Mammary epithelial cell (primary cell): ENCODE data around the gene CCDC3.

ENCODE experiments used
- EZH2 ChIP-seq: IDR thresholded peaks from 2 replicates; pipeline ENCODE4 v1.6.1; 2012; ENCODE audit warnings: low read length, inconsistent platforms, borderline replicate concordance
- TF ChIP-seq, protein P1 (sequence below), 2 donors: IDR thresholded peaks in 1 of 2; conservative IDR thresholded peaks in 1 of 2; 2 replicates each; pipeline ENCODE4 v1.5.1; 2011 to 2012; ENCODE audit warnings: inconsistent platforms in 2 of 2, low read length in 2 of 2, mild to moderate bottlenecking in 2 of 2, control low read depth in 1 of 2, low read depth in 1 of 2; ENCODE audit not compliant: insufficient read depth in 1 of 2; ENCODE audit errors: extremely low read depth in 1 of 2

DNA sequence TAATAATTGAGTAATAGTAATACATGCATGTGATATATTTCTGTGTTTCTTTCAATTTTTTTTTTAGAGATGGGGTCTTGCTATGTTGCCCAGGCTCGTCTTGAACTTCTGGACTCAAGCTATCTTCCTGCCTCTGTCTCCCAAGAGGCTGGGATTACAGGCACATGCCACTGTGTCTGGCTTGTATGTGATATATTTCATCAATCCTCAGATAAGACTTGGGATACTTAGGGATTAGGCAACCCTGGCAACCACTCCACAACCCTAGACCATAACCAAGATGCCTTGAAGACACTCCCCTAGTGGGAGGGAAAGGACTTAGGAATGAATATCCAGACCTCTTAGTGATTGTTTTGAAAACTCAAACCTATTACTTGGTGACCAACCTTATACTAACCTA, 154.8 kb downstream of the CCDC3 start:
- TF ChIP-seq, protein P1, sequence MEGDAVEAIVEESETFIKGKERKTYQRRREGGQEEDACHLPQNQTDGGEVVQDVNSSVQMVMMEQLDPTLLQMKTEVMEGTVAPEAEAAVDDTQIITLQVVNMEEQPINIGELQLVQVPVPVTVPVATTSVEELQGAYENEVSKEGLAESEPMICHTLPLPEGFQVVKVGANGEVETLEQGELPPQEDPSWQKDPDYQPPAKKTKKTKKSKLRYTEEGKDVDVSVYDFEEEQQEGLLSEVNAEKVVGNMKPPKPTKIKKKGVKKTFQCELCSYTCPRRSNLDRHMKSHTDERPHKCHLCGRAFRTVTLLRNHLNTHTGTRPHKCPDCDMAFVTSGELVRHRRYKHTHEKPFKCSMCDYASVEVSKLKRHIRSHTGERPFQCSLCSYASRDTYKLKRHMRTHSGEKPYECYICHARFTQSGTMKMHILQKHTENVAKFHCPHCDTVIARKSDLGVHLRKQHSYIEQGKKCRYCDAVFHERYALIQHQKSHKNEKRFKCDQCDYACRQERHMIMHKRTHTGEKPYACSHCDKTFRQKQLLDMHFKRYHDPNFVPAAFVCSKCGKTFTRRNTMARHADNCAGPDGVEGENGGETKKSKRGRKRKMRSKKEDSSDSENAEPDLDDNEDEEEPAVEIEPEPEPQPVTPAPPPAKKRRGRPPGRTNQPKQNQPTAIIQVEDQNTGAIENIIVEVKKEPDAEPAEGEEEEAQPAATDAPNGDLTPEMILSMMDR (conservative IDR thresholded peaks at IDR 0.05 in 1 of 2, IDR thresholded peaks at IDR 0.05 in 1 of 2; ENCODE audit: extremely low read depth in 1 of 2, insufficient read depth in 1 of 2, low read depth in 1 of 2, low read length in 2 of 2): no peak
- TF ChIP-seq EZH2: no peak
